Caco-2 (cell line): Measurements from ENCODE around the gene ZNF558. TPM values are rescaled to one million over a fixed set of nuclear protein-coding genes. Genes with fewer than 3 reads are reported as not detected.

Experiments used
- BruUV-seq: library from RNA; stranded (reverse); fragments of 400-500 nt; replicated peaks from 2 replicates; lab custom pipeline; 2021; lab: Mats Ljungman, UMichigan
- CTCF ChIA-PET: fragments of 300-600 bp; sonication (Branson Sonifier 250); formaldehyde crosslinking; loops from one replicate; lab custom pipeline; 2022; ENCODE audit warnings: antibody characterized with exemption; lab: Charles Lee
- POLR2A ChIA-PET: fragments of 300-600 bp; sonication (Branson Sonifier 250); formaldehyde crosslinking; loops from one replicate; lab custom pipeline; 2022; ENCODE audit warnings: antibody characterized with exemption; lab: Charles Lee
- DNase-seq, 2 experiments: peaks; one replicate each; pipeline versions ENCODE4 v3.0.0 to v3.0.0-alpha.2; 2020 to 2022
- H3K27me3 ChIP-seq: replicated peaks from 2 replicates; pipeline ENCODE4 v1.6.0; 2011; ENCODE audit warnings: low read length; ENCODE audit not compliant: control insufficient read depth, insufficient read depth
- H3K36me3 ChIP-seq: 2 replicates; pipeline ENCODE4 v1.5.1; 2011; ENCODE audit warnings: low read length; ENCODE audit not compliant: control insufficient read depth, insufficient read depth
- H3K4me1 ChIP-seq: fragments of 250-450 bp; sonication (Bioruptor Pico); 2 replicates; pipeline ENCODE4 v1.5.1; 2020; ENCODE audit warnings: mild to moderate bottlenecking
- H3K4me3 ChIP-seq: 2 replicates; pipeline ENCODE4 v1.5.1; 2011; ENCODE audit warnings: low read depth, mild to moderate bottlenecking, control low read depth, low read length
- H3K9me3 ChIP-seq: fragments of 250-450 bp; sonication (Bioruptor Pico); 2 replicates; pipeline ENCODE4 v1.5.1; 2020; ENCODE audit warnings: mild to moderate bottlenecking, moderate library complexity
- H3K27ac Mint-ChIP-seq: one replicate; pipeline ENCODE4 v1.8.0; 2022; ENCODE audit warnings: mixed read lengths; ENCODE audit not compliant: unreplicated experiment
- H3K27me3 Mint-ChIP-seq: one replicate; pipeline ENCODE4 v1.8.0; 2022; ENCODE audit warnings: mixed read lengths; ENCODE audit not compliant: insufficient read depth, unreplicated experiment
- H3K36me3 Mint-ChIP-seq: one replicate; pipeline ENCODE4 v1.8.0; 2022; ENCODE audit warnings: mild to moderate bottlenecking, mixed read lengths; ENCODE audit not compliant: insufficient read depth, unreplicated experiment
- H3K4me1 Mint-ChIP-seq: one replicate; pipeline ENCODE4 v1.8.0; 2022; ENCODE audit warnings: low read depth, mixed read lengths; ENCODE audit not compliant: unreplicated experiment
- H3K4me3 Mint-ChIP-seq: one replicate; pipeline ENCODE4 v1.8.0; 2022; ENCODE audit warnings: mild to moderate bottlenecking, moderate library complexity, mixed read lengths; ENCODE audit not compliant: unreplicated experiment
- H3K9me3 Mint-ChIP-seq: one replicate; pipeline ENCODE4 v1.8.0; 2022; ENCODE audit warnings: mixed read lengths; ENCODE audit not compliant: unreplicated experiment
- CTCF ChIP-seq, 2 experiments: fragments of 200-600 bp in 1 of 2; IDR thresholded peaks; 1 replicate in 1 of 2; 2 replicates in 1 of 2; pipeline versions ENCODE4 v1.5.1 to v1.8.0; 2011 to 2022; ENCODE audit warnings: antibody characterized with exemption in 1 of 2, control low read depth in 1 of 2, inconsistent platforms in 1 of 2, low read depth in 1 of 2, low read length in 1 of 2, mild to moderate bottlenecking in 1 of 2, moderate library complexity in 1 of 2; ENCODE audit not compliant: insufficient read depth in 1 of 2, severe bottlenecking in 1 of 2, unreplicated experiment in 1 of 2
- intact Hi-C: fragments of 100-400 bp; cut with micrococcal nuclease; formaldehyde crosslinking; loops from one replicate; pipeline ENCODE4 v1.10.0; 2022; ENCODE audit not compliant: unreplicated experiment
- total RNA-seq: library from RNA; stranded (reverse); gene quantifications from 2 replicates; pipeline ENCODE4 v1.2.3, GENCODE V29; 2022

ZNF558 gene
- total RNA-seq, 1 experiment from 2014 or later, result 8.9 TPM

DNA sequence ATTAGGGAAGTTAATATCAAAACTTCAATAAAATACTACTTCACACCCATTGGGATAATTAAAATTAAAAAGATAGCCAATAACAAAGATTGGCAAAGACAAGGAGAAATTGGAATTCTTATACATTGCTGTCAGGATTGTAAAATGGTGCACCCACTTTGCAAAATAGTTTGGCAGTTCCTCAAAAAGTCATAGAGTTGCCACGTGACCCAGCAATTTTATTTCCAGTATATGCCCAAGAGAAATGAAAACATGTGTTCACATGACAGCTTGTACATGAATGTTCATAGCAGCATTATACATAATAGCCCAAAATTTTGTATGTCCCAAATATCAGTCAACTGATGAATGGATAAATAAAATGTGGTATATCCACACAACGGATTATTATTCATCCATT lies 3.3 kb upstream of the ZNF558 start:
- peaks cover 11% of the 10 kb centered on the region for H3K9me3 Mint-ChIP-seq
- H3K4me3 Mint-ChIP-seq, result no peak overlapping the region
- no peaks in the 10 kb centered on the region for H3K4me1 ChIP-seq
- H3K27me3 ChIP-seq, result no peaks in the 10 kb centered on the region
- no peaks in the 10 kb centered on the region for H3K36me3 ChIP-seq
- no TSS peak for BruUV-seq
- peaks cover 8% of the 10 kb centered on the region; the same call in 1 of the 2 replicates for H3K9me3 ChIP-seq
- no peak overlapping the region for H3K4me3 ChIP-seq
- ChIA-PET POLR2A (no interaction called here), CTCF (no interaction called here)
- H3K27me3 Mint-ChIP-seq, result no peaks in the 10 kb centered on the region
- intact Hi-C loops, result no loop called here
- no peak overlapping the region for H3K27ac Mint-ChIP-seq
- H3K36me3 Mint-ChIP-seq, result peaks cover 11% of the 10 kb centered on the region
- DNase-seq, result no peak
- no peaks in the 10 kb centered on the region for H3K4me1 Mint-ChIP-seq
- TF ChIP-seq CTCF (IDR thresholded peaks at IDR 0.05; ENCODE audit: insufficient read depth in 1 of 2, low read depth in 1 of 2, low read length in 1 of 2, severe bottlenecking in 1 of 2, unreplicated experiment in 1 of 2), result no peak

DNA sequence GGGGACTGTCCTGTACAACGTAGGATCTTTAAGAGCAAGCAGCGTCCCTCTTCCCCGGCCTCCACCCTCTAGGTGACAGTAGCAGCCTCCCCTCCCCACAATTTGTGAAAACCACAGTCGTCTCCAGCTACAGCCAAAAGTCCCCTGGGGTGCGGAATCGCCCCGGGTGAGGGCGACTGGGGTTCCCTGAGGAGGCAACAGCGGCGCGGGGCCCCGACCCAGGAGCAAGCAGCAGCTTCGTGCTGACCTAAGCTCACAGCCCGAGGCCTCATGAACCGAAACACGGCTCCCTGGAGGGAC lies 322 bp downstream of the ZNF558 start:
- no peaks in the 10 kb centered on the region for H3K27me3 Mint-ChIP-seq
- H3K27ac Mint-ChIP-seq, result peak overlapping the region; percentile 71
- H3K4me1 Mint-ChIP-seq, result no peaks in the 10 kb centered on the region
- Histone ChIP-seq H3K36me3 (no peaks in the 10 kb centered on the region), H3K4me1 (no peaks in the 10 kb centered on the region), H3K27me3 (no peaks in the 10 kb centered on the region), H3K9me3 (peaks cover 8% of the 10 kb centered on the region; the same call in 1 of the 2 replicates), H3K4me3 (peak overlapping the region; percentile 59)
- intact Hi-C loops, result no loop called here
- TF ChIP-seq CTCF (IDR thresholded peaks at IDR 0.05; ENCODE audit: insufficient read depth in 1 of 2, low read depth in 1 of 2, low read length in 1 of 2, severe bottlenecking in 1 of 2, unreplicated experiment in 1 of 2), result no peak
- no peaks in the 10 kb centered on the region for H3K9me3 Mint-ChIP-seq
- H3K4me3 Mint-ChIP-seq, result peak overlapping the region; percentile 73
- ChIA-PET CTCF (no interaction called here), POLR2A (no interaction called here)
- no TSS peak for BruUV-seq
- H3K36me3 Mint-ChIP-seq, result peaks cover 11% of the 10 kb centered on the region
- no peak for DNase-seq

- Mint-ChIP-seq H3K27ac (peak overlapping the region; percentile 71), H3K4me3 (peak overlapping the region; percentile 73), H3K4me1 (no peaks in the 10 kb centered on the region), H3K9me3 (no peaks in the 10 kb centered on the region), H3K36me3 (peaks cover 11% of the 10 kb centered on the region), H3K27me3 (no peaks in the 10 kb centered on the region)
- Histone ChIP-seq H3K4me1 (no peaks in the 10 kb centered on the region), H3K36me3 (no peaks in the 10 kb centered on the region), H3K27me3 (no peaks in the 10 kb centered on the region), H3K4me3 (peak overlapping the region; percentile 59), H3K9me3 (peaks cover 8% of the 10 kb centered on the region; the same call in 1 of the 2 replicates)
- no peak for TF ChIP-seq CTCF (IDR thresholded peaks at IDR 0.05; ENCODE audit: insufficient read depth in 1 of 2, low read depth in 1 of 2, low read length in 1 of 2, severe bottlenecking in 1 of 2, unreplicated experiment in 1 of 2)
- ChIA-PET POLR2A (interaction anchor here (0.6 kb wide), 1 partner anchor 19 kb away, joined by 3 read pairs; no protein-coding TSS in a partner anchor), CTCF (no interaction called here)
- BruUV-seq, result no TSS peak
- intact Hi-C loops, result no loop called here
- DNase-seq, result no peak
Observed at GRCh38 chr19:8831373-8831772, 731 bp downstream of the ZNF558 start.
